GM23248 (cell line): Measurements from ENCODE around the gene CFAP69. TPM values are rescaled to one million over a fixed set of nuclear protein-coding genes. Genes with fewer than 3 reads are reported as not detected.

Source experiments
- DNase-seq: peaks from one replicate; pipeline ENCODE4 v3.0.0-alpha.2; 2015
- H2AFZ ChIP-seq: fragments of 200-600 bp; sonication (generic); 2 replicates; pipeline ENCODE4 v1.6.1; 2016; ENCODE audit warnings: antibody characterized with exemption
- H3F3A ChIP-seq: fragments of 200-600 bp; sonication (generic); 2 replicates; pipeline ENCODE4 v1.6.1; 2016; ENCODE audit warnings: mild to moderate bottlenecking, antibody characterized with exemption, mixed run types; ENCODE audit not compliant: insufficient read depth
- H3K27ac ChIP-seq: fragments of 200-600 bp; sonication (generic); 2 replicates; pipeline ENCODE4 v1.5.1; 2016; ENCODE audit warnings: mild to moderate bottlenecking
- H3K27me3 ChIP-seq: fragments of 200-600 bp; sonication (generic); replicated peaks from 2 replicates; pipeline ENCODE4 v1.6.1; 2016; ENCODE audit warnings: mild to moderate bottlenecking; ENCODE audit not compliant: insufficient read depth
- H3K36me3 ChIP-seq: fragments of 200-600 bp; sonication (generic); 2 replicates; pipeline ENCODE4 v1.6.1; 2016; ENCODE audit warnings: low read depth, mild to moderate bottlenecking
- H3K4me1 ChIP-seq: fragments of 200-600 bp; sonication (generic); 2 replicates; pipeline ENCODE4 v1.6.1; 2016; ENCODE audit warnings: mild to moderate bottlenecking; ENCODE audit not compliant: insufficient read depth
- H3K4me2 ChIP-seq: fragments of 200-600 bp; sonication (generic); one replicate; pipeline ENCODE4 v1.6.1; 2016; ENCODE audit warnings: mild to moderate bottlenecking; ENCODE audit not compliant: unreplicated experiment
- H3K4me3 ChIP-seq: fragments of 200-600 bp; sonication (generic); 2 replicates; pipeline ENCODE4 v1.5.1; 2016; ENCODE audit warnings: mild to moderate bottlenecking
- H3K79me2 ChIP-seq: fragments of 200-600 bp; sonication (generic); 2 replicates; pipeline ENCODE4 v1.6.1; 2016; ENCODE audit warnings: mild to moderate bottlenecking; ENCODE audit not compliant: insufficient read depth
- H3K9ac ChIP-seq: fragments of 200-600 bp; sonication (generic); 2 replicates; pipeline ENCODE4 v1.6.1; 2016; ENCODE audit warnings: mild to moderate bottlenecking
- H3K9me2 ChIP-seq: fragments of 200-600 bp; sonication (generic); 2 replicates; pipeline ENCODE4 v1.6.1; 2016; ENCODE audit warnings: mixed run types, mild to moderate bottlenecking, moderate library complexity; ENCODE audit not compliant: insufficient read depth
- H3K9me3 ChIP-seq: fragments of 200-600 bp; sonication (generic); one replicate; pipeline ENCODE4 v1.6.1; 2017; ENCODE audit warnings: low read depth
- H4K20me1 ChIP-seq: fragments of 200-600 bp; sonication (generic); 2 replicates; pipeline ENCODE4 v1.6.0; 2016; ENCODE audit not compliant: insufficient read depth
- EZH2 ChIP-seq: fragments of 200-600 bp; sonication (generic); IDR thresholded peaks from 2 replicates; pipeline ENCODE4 v1.6.1; 2018; ENCODE audit warnings: antibody characterized with exemption, mild to moderate bottlenecking; ENCODE audit not compliant: insufficient read depth, poor library complexity, severe bottlenecking
- EZH2phosphoT487 ChIP-seq: fragments of 200-600 bp; sonication (generic); IDR thresholded peaks from 2 replicates; pipeline ENCODE4 v1.6.1; 2018; ENCODE audit warnings: antibody characterized with exemption, moderate library complexity, mild to moderate bottlenecking, low read depth; ENCODE audit not compliant: insufficient read depth
- WGBS, 2 experiments: methylation state at CpG; one replicate each; pipeline ENCODE4 v1.1.6; 2015 to 2017; ENCODE audit warnings: low lambda C conversion rate in 2 of 2, low coverage in 1 of 2; ENCODE audit errors: missing lambda C conversion rate in 2 of 2; 5-methylcytosine and 5-hydroxymethylcytosine counted together
- in situ Hi-C: fragments of 300-500 bp; cut with MboI; formaldehyde crosslinking; loops from 2 replicates; pipeline ENCODE4 v1.15.0; 2020
- polyA plus RNA-seq: library from polyadenylated mRNA; unstranded; fragments of >200 nt; fragmentation: Nextera tagmentation; extraction: Ambion mirVana; gene quantifications from 2 replicates; pipeline ENCODE4 v1.2.1, GENCODE V29; 2016
- total RNA-seq: library from RNA; depleted of rRNA; stranded (reverse); fragments of >200 nt; shearing (Covaris generic); gene quantifications from 2 replicates; pipeline ENCODE4 v1.2.3, GENCODE V29; 2014

The CFAP69 gene
- total and polyA plus RNA-seq, 2 experiments from 2014 or later, result 2.8 to 6.9 TPM

DNA sequence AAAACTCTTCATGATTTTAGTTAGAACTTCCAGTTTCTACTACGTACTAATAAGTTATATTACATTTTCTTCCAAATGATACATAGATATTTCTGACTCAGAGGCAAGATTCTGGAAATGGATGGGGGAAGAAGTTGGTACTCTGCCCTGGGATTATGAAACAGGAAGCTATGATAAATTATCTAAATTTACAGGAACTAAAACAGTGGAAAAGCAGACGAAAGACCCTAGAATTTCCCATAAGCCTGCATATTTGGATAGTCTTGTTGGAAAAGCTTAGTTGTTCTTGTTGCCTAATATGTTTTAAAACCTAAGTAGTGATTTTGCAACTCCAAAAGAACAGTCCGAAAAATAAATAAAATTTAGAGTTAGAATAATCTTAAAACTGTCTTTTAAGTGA lies 21.8 kb downstream of the CFAP69 start:
- WGBS, 2 experiments, result 2% methylated on average over 3 of the region's 3 CpGs
- H3K4me3 ChIP-seq, result peak overlapping the region; percentile 34
- H3K27ac ChIP-seq, result peak overlapping the region; percentile 71
- in situ Hi-C loops, result loop anchor here (10.0 kb wide), 1 partner anchor 112 kb away; the partner anchor contains the start of gene STEAP1
- DNase-seq, result peak; percentile 83
- H3K9me3 ChIP-seq, result no peaks in the 10 kb centered on the region
- no peaks in the 10 kb centered on the region for H4K20me1 ChIP-seq
- H3K4me2 ChIP-seq, result peak overlapping the region; percentile 54
- H2AFZ ChIP-seq, result peak overlapping the region; percentile 28
- H3K9ac ChIP-seq, result peak overlapping the region; percentile 51
- H3K9me2 ChIP-seq, result no peaks in the 10 kb centered on the region
- TF ChIP-seq EZH2 (no peak), EZH2phosphoT487 (no peak)
- no peaks in the 10 kb centered on the region for H3K27me3 ChIP-seq
- no peaks in the 10 kb centered on the region for H3K79me2 ChIP-seq
- H3F3A ChIP-seq, result peaks cover 27% of the 10 kb centered on the region
- H3K36me3 ChIP-seq, result no peaks in the 10 kb centered on the region
- peaks cover 42% of the 10 kb centered on the region for H3K4me1 ChIP-seq

- 12 to 16% methylated on average over 5 of the region's 5 CpGs for WGBS, 2 experiments
- peak overlapping the region; percentile 34 for H3K4me3 ChIP-seq
- DNase-seq, result peak; percentile 14
- peaks cover 47% of the 10 kb centered on the region for H3K4me1 ChIP-seq
- no peak for TF ChIP-seq EZH2
- TF ChIP-seq EZH2phosphoT487, result no peak
- no peaks in the 10 kb centered on the region for H3K79me2 ChIP-seq
- H3K9ac ChIP-seq, result peak overlapping the region; percentile 51
- in situ Hi-C loops, result loop anchor here (10.0 kb wide), 1 partner anchor 113 kb away; the partner anchor contains the start of gene STEAP1
- H3K4me2 ChIP-seq, result peak overlapping the region; percentile 54
- no peaks in the 10 kb centered on the region for H3K9me3 ChIP-seq
- no peaks in the 10 kb centered on the region for H3K36me3 ChIP-seq
- H3K9me2 ChIP-seq, result no peaks in the 10 kb centered on the region
- peak overlapping the region; percentile 28 for H2AFZ ChIP-seq
- H3K27me3 ChIP-seq, result no peaks in the 10 kb centered on the region
- H4K20me1 ChIP-seq, result no peaks in the 10 kb centered on the region
- H3K27ac ChIP-seq, result peak overlapping the region; percentile 71
- peaks cover 32% of the 10 kb centered on the region for H3F3A ChIP-seq
Observed at GRCh38 chr7:90267263-90267858, 22.4 kb downstream of the CFAP69 start.

DNA sequence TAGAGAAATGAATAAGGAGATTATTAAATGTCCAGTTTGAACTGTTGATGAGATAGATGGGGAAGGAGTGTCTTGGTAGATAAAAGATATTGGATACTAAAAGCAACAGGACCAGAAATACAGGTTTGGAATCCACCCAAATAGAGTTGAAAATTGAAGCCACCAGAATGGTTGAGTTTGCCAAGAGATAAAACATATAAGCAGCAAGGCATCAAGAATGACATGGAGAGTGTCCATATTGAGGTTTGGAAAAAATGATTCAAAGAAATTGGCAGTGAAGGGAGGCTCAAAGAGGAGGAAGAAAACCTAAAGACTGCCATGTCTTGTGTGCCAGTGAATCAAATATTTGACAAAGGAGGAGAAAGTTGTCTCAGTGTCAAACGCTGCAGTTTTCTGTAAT lies 24.2 kb downstream of the CFAP69 start:
- in situ Hi-C loops, result loop anchor here (10.0 kb wide), 1 partner anchor 114 kb away; the partner anchor contains the start of gene STEAP1
- H3K79me2 ChIP-seq, result no peaks in the 10 kb centered on the region
- no peaks in the 10 kb centered on the region for H4K20me1 ChIP-seq
- H3F3A ChIP-seq, result peaks cover 35% of the 10 kb centered on the region
- H3K4me3 ChIP-seq, result no peak overlapping the region
- H3K27me3 ChIP-seq, result no peaks in the 10 kb centered on the region
- H3K9me3 ChIP-seq, result no peaks in the 10 kb centered on the region
- peaks cover 52% of the 10 kb centered on the region for H3K4me1 ChIP-seq
- no peaks in the 10 kb centered on the region for H3K36me3 ChIP-seq
- H2AFZ ChIP-seq, result no peak overlapping the region
- TF ChIP-seq EZH2, result no peak
- TF ChIP-seq EZH2phosphoT487, result no peak
- no peak for DNase-seq
- 44 to 63% methylated on average over 1 of the region's 1 CpG for WGBS, 2 experiments
- no peak overlapping the region for H3K27ac ChIP-seq
- H3K9me2 ChIP-seq, result no peaks in the 10 kb centered on the region
- no peak overlapping the region for H3K4me2 ChIP-seq
- H3K9ac ChIP-seq, result no peak overlapping the region

DNA sequence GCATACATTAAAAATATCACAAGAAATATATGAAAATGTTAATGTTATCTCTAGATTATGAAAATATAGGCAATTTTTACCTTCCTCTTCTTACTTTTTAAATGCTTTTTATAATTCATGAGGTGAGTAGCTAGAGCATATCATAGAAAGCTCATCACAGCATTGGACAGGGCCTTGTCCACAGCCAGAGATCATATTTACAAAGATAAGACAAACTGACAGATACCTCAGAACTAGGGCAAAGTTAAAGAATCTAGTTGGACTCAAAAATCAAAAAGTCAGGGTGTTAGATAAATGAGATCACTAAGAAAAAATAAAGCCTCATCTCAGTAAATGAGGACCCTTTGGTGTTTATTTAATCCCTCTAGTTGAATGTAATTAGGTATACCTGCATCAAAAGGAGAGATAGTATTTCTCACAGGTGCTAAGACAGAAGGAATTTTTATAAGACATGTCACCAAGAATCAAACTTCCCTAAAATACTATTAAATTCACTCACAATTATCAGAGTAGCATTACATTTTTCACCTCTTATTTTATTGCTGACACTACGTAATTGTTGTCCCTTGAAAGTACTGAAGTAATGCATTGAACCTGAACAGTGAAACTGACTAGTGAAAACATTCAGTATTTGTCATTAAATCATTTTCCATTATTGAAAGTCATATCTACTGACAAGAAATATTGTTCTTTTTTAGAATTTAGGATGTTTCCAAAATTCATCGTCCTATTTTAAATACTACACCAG lies 25.6 kb downstream of the CFAP69 start:
- in situ Hi-C loops, result no loop called here
- WGBS, 2 experiments, result 81 to 84% methylated on average over 2 of the region's 2 CpGs

More for the DNA sequence above, 25.6 kb downstream of the CFAP69 start:
- no peaks in the 10 kb centered on the region for H3K9me3 ChIP-seq
- H3K27me3 ChIP-seq, result no peaks in the 10 kb centered on the region
- H3F3A ChIP-seq, result peaks cover 32% of the 10 kb centered on the region
- H3K9ac ChIP-seq, result no peak overlapping the region
- H3K4me1 ChIP-seq, result peaks cover 50% of the 10 kb centered on the region
- H3K4me3 ChIP-seq, result 0 out of 2 replicates have a peak overlapping the region, but pooled peaks have one; percentile 5
- peak overlapping the region; percentile 74 for H3K27ac ChIP-seq
- no peaks in the 10 kb centered on the region for H4K20me1 ChIP-seq
- no peaks in the 10 kb centered on the region for H3K9me2 ChIP-seq
- H3K4me2 ChIP-seq, result peak overlapping the region; percentile 58
- H3K79me2 ChIP-seq, result no peaks in the 10 kb centered on the region
- H3K36me3 ChIP-seq, result no peaks in the 10 kb centered on the region
- H2AFZ ChIP-seq, result no peak overlapping the region
- TF ChIP-seq EZH2phosphoT487 (no peak), EZH2 (no peak)
- no peak for DNase-seq
